Chondrocyte (in vitro differentiated cells): Measurements from ENCODE around the gene PITPNM3. TPM values are rescaled to one million over a fixed set of nuclear protein-coding genes. Genes with fewer than 3 reads are reported as not detected.

Experiments used
- DNase-seq: peaks from one replicate; pipeline ENCODE4 v3.0.0; 2021; ENCODE audit warnings: mixed read lengths, low spot score
- H3K27ac Mint-ChIP-seq: one replicate; pipeline ENCODE4 v1.8.0; 2021; ENCODE audit warnings: mild to moderate bottlenecking, moderate library complexity, mixed read lengths; ENCODE audit not compliant: unreplicated experiment
- H3K27me3 Mint-ChIP-seq: 2 replicates; pipeline ENCODE4 v1.8.0; 2021; ENCODE audit warnings: low read depth, mixed read lengths
- H3K36me3 Mint-ChIP-seq: 2 replicates; pipeline ENCODE4 v1.8.0; 2021; ENCODE audit warnings: low read depth, mixed read lengths
- H3K4me1 Mint-ChIP-seq: 2 replicates; pipeline ENCODE4 v1.8.0; 2021; ENCODE audit warnings: low read depth, mild to moderate bottlenecking, mixed read lengths
- H3K4me3 Mint-ChIP-seq: one replicate; pipeline ENCODE4 v1.8.0; 2021; ENCODE audit warnings: mild to moderate bottlenecking, moderate library complexity, mixed read lengths; ENCODE audit not compliant: unreplicated experiment
- H3K9me3 Mint-ChIP-seq: 2 replicates; pipeline ENCODE4 v1.8.0; 2021; ENCODE audit warnings: low read depth, mixed read lengths
- CTCF ChIP-seq: fragments of 200-600 bp; sonication (generic); IDR thresholded peaks from 2 replicates; pipeline ENCODE4 v1.5.0; 2021; ENCODE audit warnings: antibody characterized with exemption, mild to moderate bottlenecking, moderate library complexity
- total RNA-seq: library from RNA; stranded (reverse); gene quantifications from 3 replicates; pipeline ENCODE4 v1.2.1, GENCODE V29; 2021

PITPNM3 gene
- total RNA-seq, 1 donor from 2014 or later: 5.7 TPM

GRCh38 chr17:6482105-6482455, 74.3 kb downstream of the PITPNM3 start:
- peak overlapping the region; percentile 42 for H3K27ac Mint-ChIP-seq
- TF ChIP-seq CTCF: no peak
- peaks cover 6% of the 10 kb centered on the region for H3K27me3 Mint-ChIP-seq
- no peak overlapping the region for H3K4me3 Mint-ChIP-seq
- peaks cover 5% of the 10 kb centered on the region for H3K36me3 Mint-ChIP-seq
- H3K9me3 Mint-ChIP-seq: no peaks in the 10 kb centered on the region
- H3K4me1 Mint-ChIP-seq: peaks cover 1% of the 10 kb centered on the region
- DNase-seq: no peak

GRCh38 chr17:6480303-6480675, 76.1 kb downstream of the PITPNM3 start:
- Mint-ChIP-seq H3K27ac (no peak overlapping the region), H3K27me3 (peaks cover 6% of the 10 kb centered on the region), H3K9me3 (no peaks in the 10 kb centered on the region), H3K4me3 (no peak overlapping the region), H3K4me1 (no peaks in the 10 kb centered on the region), H3K36me3 (peaks cover 5% of the 10 kb centered on the region)
- no peak for DNase-seq
- no peak for TF ChIP-seq CTCF

GRCh38 chr17:6479622-6480302, 76.6 kb downstream of the PITPNM3 start:
- no peak for DNase-seq
- H3K4me1 Mint-ChIP-seq: no peaks in the 10 kb centered on the region
- no peak for TF ChIP-seq CTCF
- H3K27ac Mint-ChIP-seq: no peak overlapping the region
- H3K36me3 Mint-ChIP-seq: peaks cover 5% of the 10 kb centered on the region
- peaks cover 6% of the 10 kb centered on the region for H3K27me3 Mint-ChIP-seq
- H3K4me3 Mint-ChIP-seq: no peak overlapping the region
- H3K9me3 Mint-ChIP-seq: no peaks in the 10 kb centered on the region

- no peak for TF ChIP-seq CTCF
- Mint-ChIP-seq H3K36me3 (peaks cover 5% of the 10 kb centered on the region), H3K27ac (no peak overlapping the region), H3K9me3 (no peaks in the 10 kb centered on the region), H3K27me3 (peaks cover 6% of the 10 kb centered on the region), H3K4me1 (no peaks in the 10 kb centered on the region), H3K4me3 (no peak overlapping the region)
- no peak for DNase-seq
Observed at GRCh38 chr17:6478486-6478885, 77.9 kb downstream of the PITPNM3 start.

- Mint-ChIP-seq H3K36me3 (peaks cover 5% of the 10 kb centered on the region), H3K4me1 (peaks cover 5% of the 10 kb centered on the region), H3K9me3 (no peaks in the 10 kb centered on the region), H3K27me3 (peaks cover 6% of the 10 kb centered on the region), H3K27ac (no peak overlapping the region), H3K4me3 (no peak overlapping the region)
- no peak for TF ChIP-seq CTCF
- DNase-seq: no peak
Observed at GRCh38 chr17:6477831-6478383, 78.4 kb downstream of the PITPNM3 start.
